H1 (cell line): ENCODE data around the gene TSPAN9. TPM values are rescaled to one million over a fixed set of nuclear protein-coding genes. Genes with fewer than 3 reads are reported as not detected.

ENCODE experiments used
- CTCF ChIA-PET: fragments of 300-600 bp; sonication (Branson Sonifier 250); formaldehyde crosslinking; loops from one replicate; lab custom pipeline; 2021; ENCODE audit not compliant: partially characterized antibody; lab: Charles Lee
- POLR2A ChIA-PET: fragments of 300-600 bp; sonication (Branson Sonifier 250); formaldehyde crosslinking; loops from one replicate; lab custom pipeline; 2021; ENCODE audit warnings: inconsistent platforms; ENCODE audit not compliant: partially characterized antibody; lab: Charles Lee
- DNase-seq, 2 experiments: peaks; one replicate each; pipeline versions ENCODE4 v3.0.0 to v3.0.0-alpha.2; 2010 to 2022; ENCODE audit warnings: low spot score in 2 of 2, low read depth in 1 of 2, mixed read lengths in 1 of 2
- FAIRE-seq: peaks from 2 replicates; lab custom pipeline; 2011; peaks lifted over from hg19 to GRCh38; lab: Jason Lieb, UNC
- H2AFZ ChIP-seq: 2 replicates; pipeline ENCODE4 v1.8.1; 2012; ENCODE audit warnings: low read length, inconsistent platforms
- H2AK5ac ChIP-seq: 2 replicates; pipeline ENCODE4 v1.6.1; 2013; ENCODE audit warnings: low read depth, low read length
- H2BK120ac ChIP-seq: replicated peaks from 2 replicates; pipeline ENCODE3; 2013; ENCODE audit warnings: low read depth, low read length, inconsistent platforms
- H2BK12ac ChIP-seq: 2 replicates; pipeline ENCODE4 v1.6.1; 2013; ENCODE audit warnings: low read depth, low read length
- H2BK15ac ChIP-seq: 2 replicates; pipeline ENCODE4 v1.6.1; 2013; ENCODE audit warnings: low read length
- H2BK20ac ChIP-seq: 2 replicates; pipeline ENCODE4 v1.6.1; 2013; ENCODE audit warnings: low read length
- H2BK5ac ChIP-seq: 2 replicates; pipeline ENCODE4 v1.6.1; 2013; ENCODE audit warnings: low read depth, low read length
- H3K14ac ChIP-seq: 2 replicates; pipeline ENCODE4 v1.6.1; 2013; ENCODE audit warnings: inconsistent platforms; ENCODE audit not compliant: insufficient read length
- H3K18ac ChIP-seq: 2 replicates; pipeline ENCODE4 v1.6.1; 2013; ENCODE audit warnings: low read length; ENCODE audit errors: extremely low read depth
- H3K23ac ChIP-seq: 2 replicates; pipeline ENCODE4 v1.6.1; 2013; ENCODE audit warnings: inconsistent platforms; ENCODE audit not compliant: insufficient read length
- H3K23me2 ChIP-seq: 2 replicates; pipeline ENCODE4 v1.6.1; 2013; ENCODE audit warnings: low read depth, low read length
- H3K27ac ChIP-seq: 2 replicates; pipeline ENCODE4 v1.6.1; 2011; ENCODE audit warnings: low read depth, low read length, inconsistent platforms
- H3K27me3 ChIP-seq, 4 experiments: replicated peaks in 1 of 4; 1 replicate in 1 of 4; 2 replicates in 3 of 4; pipeline versions ENCODE4 v1.6.1 to v1.8.1; 2011 to 2013; ENCODE audit warnings: low read length in 3 of 4, mild to moderate bottlenecking in 3 of 4, inconsistent platforms in 2 of 4, mixed read lengths in 2 of 4, moderate library complexity in 1 of 4; ENCODE audit not compliant: control insufficient read depth in 3 of 4, insufficient read depth in 3 of 4; ENCODE audit errors: extremely low read depth in 1 of 4
- H3K36me3 ChIP-seq, 4 experiments: 2 replicates each; pipeline versions ENCODE4 v1.6.1 to v1.8.1; 2011 to 2013; ENCODE audit warnings: mild to moderate bottlenecking in 4 of 4, low read length in 3 of 4, moderate library complexity in 2 of 4, control low read depth in 1 of 4, inconsistent platforms in 1 of 4; ENCODE audit not compliant: insufficient read depth in 4 of 4, control insufficient read depth in 2 of 4
- H3K4ac ChIP-seq: replicated peaks from 2 replicates; pipeline ENCODE3; 2013; ENCODE audit warnings: low read length, low read depth, mixed read lengths, inconsistent platforms; ENCODE audit not compliant: insufficient read length
- H3K4me1 ChIP-seq, 4 experiments: replicated peaks in 1 of 4; 1 replicate in 1 of 4; 2 replicates in 3 of 4; pipeline versions ENCODE4 v1.6.1 to v1.8.1; 2011 to 2013; ENCODE audit warnings: low read length in 3 of 4, inconsistent platforms in 2 of 4, mixed read lengths in 1 of 4; ENCODE audit not compliant: insufficient read depth in 4 of 4, control insufficient read depth in 3 of 4
- H3K4me2 ChIP-seq, 2 experiments: 2 replicates each; pipeline versions ENCODE4 v1.6.1 to v1.8.1; 2011 to 2013; ENCODE audit warnings: low read depth in 2 of 2, low read length in 2 of 2, control low read depth in 1 of 2, inconsistent platforms in 1 of 2, mild to moderate bottlenecking in 1 of 2; ENCODE audit not compliant: insufficient read depth in 1 of 2
- H3K4me3 ChIP-seq, 4 experiments: fragments of 200-600, 300-600 bp in 1 of 4; sonication (generic), shearing (Covaris generic), sonication (Bioruptor Twin) in 1 of 4; 2 replicates each; pipeline versions ENCODE4 v1.5.1 to v1.8.1; 2011 to 2016; ENCODE audit warnings: low read length in 4 of 4, low read depth in 3 of 4, control low read depth in 2 of 4, inconsistent platforms in 2 of 4, mild to moderate bottlenecking in 2 of 4, mixed read lengths in 1 of 4, moderate library complexity in 1 of 4; ENCODE audit not compliant: insufficient read depth in 2 of 4; ENCODE audit errors: extremely low read depth in 1 of 4
- H3K56ac ChIP-seq: replicated peaks from 2 replicates; pipeline ENCODE3; 2013; ENCODE audit warnings: low read depth, mild to moderate bottlenecking, mixed read lengths, low read length, inconsistent platforms; ENCODE audit not compliant: insufficient read length
- H3K79me1 ChIP-seq: 2 replicates; pipeline ENCODE4 v1.6.1; 2013; ENCODE audit warnings: low read depth, low read length, control low read depth
- H3K79me2 ChIP-seq, 2 experiments: 2 replicates each; pipeline versions ENCODE4 v1.6.1 to v1.8.1; 2012 to 2013; ENCODE audit warnings: low read length in 2 of 2, mild to moderate bottlenecking in 2 of 2, inconsistent platforms in 1 of 2; ENCODE audit not compliant: insufficient read depth in 2 of 2, control insufficient read depth in 1 of 2
- H3K9ac ChIP-seq, 4 experiments: replicated peaks in 1 of 4; 1 replicate in 1 of 4; 2 replicates in 3 of 4; pipeline versions ENCODE4 v1.6.1 to v1.8.1; 2011 to 2013; ENCODE audit warnings: low read depth in 3 of 4, low read length in 3 of 4, control low read depth in 2 of 4, mild to moderate bottlenecking in 2 of 4, moderate library complexity in 2 of 4, inconsistent platforms in 1 of 4; ENCODE audit errors: extremely low read depth in 1 of 4
- H3K9me3 ChIP-seq, 2 experiments: 2 replicates each; pipeline versions ENCODE4 v1.6.1 to v1.8.1; 2012 to 2013; ENCODE audit warnings: mild to moderate bottlenecking in 2 of 2, moderate library complexity in 2 of 2, control low read depth in 1 of 2, inconsistent platforms in 1 of 2, low read depth in 1 of 2, low read length in 1 of 2, mixed read lengths in 1 of 2; ENCODE audit not compliant: insufficient read depth in 2 of 2
- H4K20me1 ChIP-seq, 2 experiments: replicated peaks in 1 of 2; 2 replicates each; pipeline versions ENCODE3 to v1.8.1; 2011 to 2013; ENCODE audit warnings: inconsistent platforms in 2 of 2, low read length in 2 of 2, mild to moderate bottlenecking in 1 of 2; ENCODE audit not compliant: insufficient read depth in 2 of 2, control insufficient read depth in 1 of 2
- H4K5ac ChIP-seq: 2 replicates; pipeline ENCODE4 v1.6.1; 2013; ENCODE audit warnings: low read length, low read depth, mixed read lengths, inconsistent platforms; ENCODE audit not compliant: insufficient read length
- H4K8ac ChIP-seq: 2 replicates; pipeline ENCODE4 v1.8.0; 2013; ENCODE audit warnings: mild to moderate bottlenecking, moderate library complexity, low read length, inconsistent platforms; ENCODE audit not compliant: insufficient read depth; ENCODE audit errors: extremely low read depth
- H4K91ac ChIP-seq: replicated peaks from 2 replicates; pipeline ENCODE3; 2013; ENCODE audit warnings: low read length, mixed read lengths, inconsistent platforms; ENCODE audit not compliant: insufficient read length
- SIN3A ChIP-seq, 2 experiments: IDR thresholded peaks in 1 of 2; conservative IDR thresholded peaks in 1 of 2; 2 replicates each; pipeline ENCODE4 v1.6.1; 2011 to 2012; ENCODE audit warnings: low read length in 2 of 2, improper control_type of control experiment in 1 of 2, low read depth in 1 of 2, mild to moderate bottlenecking in 1 of 2
- WGBS, 2 experiments: shearing (Covaris generic) in 1 of 2; methylation state at CpG; one replicate each; pipeline versions ENCODE4 v1.1.6 to v1.1.7; 2013 to 2015; ENCODE audit warnings: low lambda C conversion rate in 2 of 2, mixed read lengths in 2 of 2, inconsistent platforms in 1 of 2, low coverage in 1 of 2, missing lambda C conversion rate in 1 of 2; ENCODE audit not compliant: insufficient replicate concordance in 2 of 2, insufficient coverage in 1 of 2, insufficient read length in 1 of 2; ENCODE audit errors: extremely low coverage in 1 of 2, missing lambda C conversion rate in 1 of 2; 5-methylcytosine and 5-hydroxymethylcytosine counted together
- polyA plus RNA-seq, 7 experiments: library from polyadenylated mRNA; depleted of rRNA in 3 of 7; stranded (reverse) in 5 of 7; unstranded in 2 of 7; fragments of >200 nt in 5 of 7; fragments of 200-250 nt in 2 of 7; gene quantifications; 1 replicate in 5 of 7; 2 replicates in 1 of 7; 4 replicates in 1 of 7; pipeline versions ENCODE4 v1.2.1 to v1.2.3, GENCODE V29; 2011 to 2013; ENCODE audit warnings: missing spikeins in 2 of 7, mixed read lengths in 2 of 7
- total RNA-seq: library from RNA; stranded (reverse); fragmentation: NEBNext Ultra II Directional; extraction: Animal tissue kit (Norgen Biotek cat#: 25700); gene quantifications from 2 replicates; pipeline ENCODE4 v1.2.1, GENCODE V29; 2021

TSPAN9 gene
- total and polyA plus RNA-seq, 2 of the 8 experiments (the other 6 are each of a cell fraction or from before 2014, with no cell fraction given) = 11.5 to 29.1 TPM

GRCh38 chr12:3036901-3037600 is 40.1 kb upstream of the TSPAN9 start:
- Histone ChIP-seq H3K14ac (no peak overlapping the region), H3K9ac (no peak overlapping the region), H3K4me1 (no peaks in the 10 kb centered on the region; a peak in 4 of 7 replicates), H4K91ac (no peak overlapping the region), H4K5ac (no peak overlapping the region), H4K20me1 (peaks cover 2 to 18% of the 10 kb centered on the region in 2 experiments), H3K23me2 (no peaks in the 10 kb centered on the region), H3K36me3 (peaks cover 14 to 39% (median 19%) of the 10 kb centered on the region in 4 experiments; a peak in 7 of 8 replicates), H2BK12ac (no peak overlapping the region), H3K4ac (no peak overlapping the region), H3K23ac (no peak overlapping the region), H2BK15ac (no peak overlapping the region), H4K8ac (no peak overlapping the region), H3K79me1 (no peaks in the 10 kb centered on the region; the same call in 1 of the 2 replicates), H2BK5ac (no peak overlapping the region), H2BK120ac (no peak overlapping the region), H3K27ac (no peak overlapping the region), H3K56ac (no peak overlapping the region), H3K18ac (no peak overlapping the region), H3K27me3 (no peaks in the 10 kb centered on the region), H2BK20ac (no peak overlapping the region), H2AFZ (no peak overlapping the region), H2AK5ac (no peak overlapping the region), H3K9me3 (no peaks in the 10 kb centered on the region), H3K4me2 (no peak overlapping the region), H3K79me2 (no peaks in the 10 kb centered on the region), H3K4me3 (no peak overlapping the region)
- FAIRE-seq = no peak
- DNase-seq = no peak
- TF ChIP-seq SIN3A (conservative IDR thresholded peaks at IDR 0.05 in 1 of 2, IDR thresholded peaks at IDR 0.05 in 1 of 2; ENCODE audit: low read depth in 1 of 2, low read length in 2 of 2) = no peak
- 87% methylated on average over 12 of the region's 12 CpGs; no CpG with 5 or more reads in 1 of the 2 experiments for WGBS, 2 experiments
- ChIA-PET CTCF (interaction anchor here (0.7 to 4.3 kb wide), 5 partner anchors 13 to 191 kb away, joined by 3 to 30 read pairs (median 4); no protein-coding TSS in a partner anchor), POLR2A (no interaction called here)
